Panc1 (cell line): ENCODE data around the gene RER1. TPM values are rescaled to one million over a fixed set of nuclear protein-coding genes. Genes with fewer than 3 reads are reported as not detected.

ENCODE experiments used
- ATAC-seq: fragments of 200-7000 bp; cut with Tn5 transposase; 2 replicates; pipeline ENCODE4 v1.9.1; 2020; ENCODE audit warnings: mild to moderate bottlenecking, moderate library complexity
- BruUV-seq: library from RNA; stranded (reverse); fragments of 400-500 nt; replicated peaks from 2 replicates; lab custom pipeline; 2021; lab: Mats Ljungman, UMichigan
- CTCF ChIA-PET: fragments of 300-600 bp; sonication (Branson Sonifier 250); formaldehyde crosslinking; loops from one replicate; lab custom pipeline; 2022; ENCODE audit warnings: antibody characterized with exemption; lab: Charles Lee
- POLR2A ChIA-PET: fragments of 300-600 bp; sonication (Branson Sonifier 250); formaldehyde crosslinking; loops from one replicate; lab custom pipeline; 2022; ENCODE audit warnings: antibody characterized with exemption; lab: Charles Lee
- DNase-seq: peaks from one replicate; pipeline ENCODE4 v3.0.0-alpha.2; 2010; ENCODE audit warnings: low read depth, low spot score
- H3K27ac ChIP-seq: 2 replicates; pipeline ENCODE4 v1.5.1; 2011; ENCODE audit warnings: mild to moderate bottlenecking, low read length, inconsistent platforms
- H3K27me3 ChIP-seq: fragments of 200-500 bp; sonication (Bioruptor generic); 2 replicates; pipeline ENCODE4 v1.6.0; 2014; ENCODE audit warnings: low read length, inconsistent platforms; ENCODE audit not compliant: control insufficient read depth, insufficient read depth
- H3K36me3 ChIP-seq: fragments of 200-500 bp; sonication (Bioruptor generic); 2 replicates; pipeline ENCODE4 v1.5.1; 2014; ENCODE audit warnings: inconsistent platforms, mild to moderate bottlenecking, low read length, moderate library complexity; ENCODE audit not compliant: control insufficient read depth, insufficient read depth
- H3K4me1 ChIP-seq: 2 replicates; pipeline ENCODE4 v1.5.1; 2011; ENCODE audit warnings: inconsistent platforms, mild to moderate bottlenecking, low read length, moderate library complexity; ENCODE audit not compliant: control insufficient read depth, insufficient read depth
- H3K4me3 ChIP-seq, 2 experiments: 2 replicates each; pipeline ENCODE4 v1.5.1; 2011 to 2012; ENCODE audit warnings: low read depth in 2 of 2, low read length in 2 of 2, mild to moderate bottlenecking in 2 of 2, inconsistent platforms in 1 of 2, moderate library complexity in 1 of 2
- H3K9me3 ChIP-seq: fragments of 200-500 bp; sonication (Bioruptor generic); 2 replicates; pipeline ENCODE4 v1.5.1; 2014; ENCODE audit warnings: low read depth, mild to moderate bottlenecking, inconsistent platforms, low read length, moderate library complexity; ENCODE audit not compliant: control insufficient read depth, insufficient read depth
- POLR2AphosphoS5 ChIP-seq: IDR thresholded peaks from 2 replicates; pipeline ENCODE4 v1.6.1; 2012; ENCODE audit warnings: mild to moderate bottlenecking, low read depth, low read length, moderate library complexity
- SIN3A ChIP-seq: IDR thresholded peaks from 2 replicates; pipeline ENCODE4 v1.6.1; 2012; ENCODE audit warnings: low read depth, mild to moderate bottlenecking, low read length, moderate library complexity, borderline replicate concordance; ENCODE audit not compliant: insufficient read depth
- TCF7L2 ChIP-seq: IDR thresholded peaks from 2 replicates; pipeline ENCODE4 v1.6.1; 2011; ENCODE audit warnings: mild to moderate bottlenecking, low read depth, low read length, inconsistent platforms
- in situ Hi-C: cut with HindIII; loops from 2 replicates; pipeline ENCODE4 v1.10.0; 2016; ENCODE audit warnings: low sequenced_read_pairs, low pct_unique_long_range_greater_than_20kb
- intact Hi-C: fragments of 100-400 bp; cut with micrococcal nuclease; formaldehyde crosslinking; loops from one replicate; pipeline ENCODE4 v1.10.0; 2022; ENCODE audit not compliant: unreplicated experiment
- total RNA-seq: library from RNA; stranded (reverse); gene quantifications from one replicate; pipeline ENCODE4 v1.2.1, GENCODE V29; 2021; ENCODE audit not compliant: unreplicated experiment
- TF ChIP-seq, protein P1 (sequence below): fragments of 450-650 bp; IDR thresholded peaks from 2 replicates; pipeline ENCODE4 v1.5.1; 2017; ENCODE audit warnings: mild to moderate bottlenecking
- TF ChIP-seq, protein P2 (sequence below), 2 experiments: IDR thresholded peaks; 2 replicates each; pipeline ENCODE4 v1.6.1; 2011 to 2012; ENCODE audit warnings: low read depth in 2 of 2, control low read depth in 1 of 2, low read length in 1 of 2, mild to moderate bottlenecking in 1 of 2, moderate library complexity in 1 of 2; ENCODE audit not compliant: insufficient read depth in 1 of 2

The RER1 gene
- total RNA-seq, 1 experiment from 2014 or later: 235 TPM

DNA sequence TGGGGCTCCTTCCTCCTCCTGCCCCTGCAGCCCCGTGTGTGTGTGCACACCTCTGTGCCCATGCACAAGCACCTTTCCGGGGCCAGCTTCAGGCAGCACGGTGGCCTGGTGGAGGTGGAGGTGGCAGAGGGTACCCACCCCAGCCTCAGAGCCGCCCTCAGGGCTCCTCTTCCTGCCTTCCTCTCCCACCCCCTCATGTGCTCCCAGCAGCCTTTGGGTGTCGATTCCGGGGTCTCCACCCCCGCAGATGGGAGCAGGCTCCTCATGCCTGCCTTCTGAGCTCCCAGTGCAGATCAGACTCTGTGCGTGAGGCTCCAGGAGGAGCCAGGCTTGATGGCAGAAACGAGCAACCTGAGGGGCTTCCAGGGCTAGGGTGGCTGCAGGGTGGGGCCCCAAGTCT lies 55.2 kb downstream of the RER1 start:
- ATAC-seq (no peak), DNase-seq (no peak)
- peaks cover 81% of the 10 kb centered on the region for H3K4me1 ChIP-seq
- TF ChIP-seq POLR2AphosphoS5 (no peak), TCF7L2 (no peak), SIN3A (no peak)
- TF ChIP-seq, protein P1, sequence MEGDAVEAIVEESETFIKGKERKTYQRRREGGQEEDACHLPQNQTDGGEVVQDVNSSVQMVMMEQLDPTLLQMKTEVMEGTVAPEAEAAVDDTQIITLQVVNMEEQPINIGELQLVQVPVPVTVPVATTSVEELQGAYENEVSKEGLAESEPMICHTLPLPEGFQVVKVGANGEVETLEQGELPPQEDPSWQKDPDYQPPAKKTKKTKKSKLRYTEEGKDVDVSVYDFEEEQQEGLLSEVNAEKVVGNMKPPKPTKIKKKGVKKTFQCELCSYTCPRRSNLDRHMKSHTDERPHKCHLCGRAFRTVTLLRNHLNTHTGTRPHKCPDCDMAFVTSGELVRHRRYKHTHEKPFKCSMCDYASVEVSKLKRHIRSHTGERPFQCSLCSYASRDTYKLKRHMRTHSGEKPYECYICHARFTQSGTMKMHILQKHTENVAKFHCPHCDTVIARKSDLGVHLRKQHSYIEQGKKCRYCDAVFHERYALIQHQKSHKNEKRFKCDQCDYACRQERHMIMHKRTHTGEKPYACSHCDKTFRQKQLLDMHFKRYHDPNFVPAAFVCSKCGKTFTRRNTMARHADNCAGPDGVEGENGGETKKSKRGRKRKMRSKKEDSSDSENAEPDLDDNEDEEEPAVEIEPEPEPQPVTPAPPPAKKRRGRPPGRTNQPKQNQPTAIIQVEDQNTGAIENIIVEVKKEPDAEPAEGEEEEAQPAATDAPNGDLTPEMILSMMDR: no peak
- TF ChIP-seq, protein P2, sequence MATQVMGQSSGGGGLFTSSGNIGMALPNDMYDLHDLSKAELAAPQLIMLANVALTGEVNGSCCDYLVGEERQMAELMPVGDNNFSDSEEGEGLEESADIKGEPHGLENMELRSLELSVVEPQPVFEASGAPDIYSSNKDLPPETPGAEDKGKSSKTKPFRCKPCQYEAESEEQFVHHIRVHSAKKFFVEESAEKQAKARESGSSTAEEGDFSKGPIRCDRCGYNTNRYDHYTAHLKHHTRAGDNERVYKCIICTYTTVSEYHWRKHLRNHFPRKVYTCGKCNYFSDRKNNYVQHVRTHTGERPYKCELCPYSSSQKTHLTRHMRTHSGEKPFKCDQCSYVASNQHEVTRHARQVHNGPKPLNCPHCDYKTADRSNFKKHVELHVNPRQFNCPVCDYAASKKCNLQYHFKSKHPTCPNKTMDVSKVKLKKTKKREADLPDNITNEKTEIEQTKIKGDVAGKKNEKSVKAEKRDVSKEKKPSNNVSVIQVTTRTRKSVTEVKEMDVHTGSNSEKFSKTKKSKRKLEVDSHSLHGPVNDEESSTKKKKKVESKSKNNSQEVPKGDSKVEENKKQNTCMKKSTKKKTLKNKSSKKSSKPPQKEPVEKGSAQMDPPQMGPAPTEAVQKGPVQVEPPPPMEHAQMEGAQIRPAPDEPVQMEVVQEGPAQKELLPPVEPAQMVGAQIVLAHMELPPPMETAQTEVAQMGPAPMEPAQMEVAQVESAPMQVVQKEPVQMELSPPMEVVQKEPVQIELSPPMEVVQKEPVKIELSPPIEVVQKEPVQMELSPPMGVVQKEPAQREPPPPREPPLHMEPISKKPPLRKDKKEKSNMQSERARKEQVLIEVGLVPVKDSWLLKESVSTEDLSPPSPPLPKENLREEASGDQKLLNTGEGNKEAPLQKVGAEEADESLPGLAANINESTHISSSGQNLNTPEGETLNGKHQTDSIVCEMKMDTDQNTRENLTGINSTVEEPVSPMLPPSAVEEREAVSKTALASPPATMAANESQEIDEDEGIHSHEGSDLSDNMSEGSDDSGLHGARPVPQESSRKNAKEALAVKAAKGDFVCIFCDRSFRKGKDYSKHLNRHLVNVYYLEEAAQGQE (IDR thresholded peaks at IDR 0.05; ENCODE audit: insufficient read depth in 1 of 2, low read depth in 2 of 2, low read length in 1 of 2): no peak
- H3K27ac ChIP-seq: peak overlapping the region; percentile 96
- peak overlapping the region; percentile 16 to 39; a peak in 3 of 4 replicates for H3K4me3 ChIP-seq
- in situ Hi-C loops: no loop called here
- intact Hi-C loops: no loop called here
- CTCF ChIA-PET: no interaction called here
- H3K9me3 ChIP-seq: no peaks in the 10 kb centered on the region
- H3K27me3 ChIP-seq: no peaks in the 10 kb centered on the region
- POLR2A ChIA-PET: no interaction called here
- no peaks in the 10 kb centered on the region for H3K36me3 ChIP-seq
- BruUV-seq: no TSS peak

DNA sequence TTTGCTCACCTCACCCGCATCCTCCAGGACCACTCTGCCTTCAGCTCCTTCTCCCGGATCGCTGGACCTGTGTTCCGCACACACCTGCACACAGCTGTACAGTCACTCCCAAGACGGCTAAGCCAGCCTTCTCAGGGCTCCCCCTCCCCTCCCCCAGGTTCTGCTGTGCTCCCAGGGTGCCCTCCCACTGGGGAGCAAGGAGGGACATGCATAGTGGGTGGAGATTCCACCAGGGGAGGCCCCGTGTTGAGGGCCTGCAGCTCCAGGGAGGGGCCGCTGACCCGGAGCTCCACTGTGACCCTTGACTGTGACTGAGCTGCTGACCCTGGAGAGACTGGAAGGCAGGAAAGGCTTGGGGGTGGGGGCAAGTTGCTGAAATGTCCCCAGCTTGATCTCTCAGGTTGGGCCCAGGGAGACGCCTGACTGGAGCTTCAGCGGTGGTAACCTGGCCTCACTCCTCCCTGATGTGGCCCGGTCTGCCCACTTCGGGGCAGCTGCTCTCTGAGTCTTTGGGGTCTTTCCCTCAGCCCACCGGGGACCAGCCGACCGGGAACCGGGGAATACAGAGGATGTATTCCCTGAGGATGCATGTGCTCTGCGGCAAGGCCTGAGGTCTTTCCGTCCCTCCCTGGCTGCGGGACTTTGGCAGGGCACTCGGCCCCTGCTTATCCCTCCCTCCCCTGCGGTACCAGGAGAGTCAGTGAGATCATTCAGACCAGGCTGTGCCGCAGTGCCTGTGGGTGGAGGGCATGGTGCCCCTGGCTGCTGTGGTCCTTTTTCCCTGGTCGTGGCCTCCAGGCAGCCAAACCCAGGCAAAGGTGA lies 55.8 kb downstream of the RER1 start:
- BruUV-seq: no TSS peak
- Histone ChIP-seq H3K27ac (peak overlapping the region; percentile 96), H3K4me3 (peak overlapping the region; percentile 16 to 39; a peak in 3 of 4 replicates), H3K4me1 (peaks cover 78% of the 10 kb centered on the region), H3K9me3 (no peaks in the 10 kb centered on the region), H3K27me3 (no peaks in the 10 kb centered on the region), H3K36me3 (no peaks in the 10 kb centered on the region)
- ChIA-PET CTCF (no interaction called here), POLR2A (no interaction called here)
- in situ Hi-C loops (no loop called here), intact Hi-C loops (no loop called here)
- DNase-seq: no peak
- peak; percentile 8 for ATAC-seq
- TF ChIP-seq, protein P1: no peak
- TF ChIP-seq POLR2AphosphoS5: no peak; the same call in 1 of the 2 replicates
- no peak; the same call in 1 of the 2 replicates for TF ChIP-seq SIN3A
- no peak for TF ChIP-seq TCF7L2
- TF ChIP-seq, protein P2 (IDR thresholded peaks at IDR 0.05; ENCODE audit: insufficient read depth in 1 of 2, low read depth in 2 of 2, low read length in 1 of 2): no peak
